ENCODE measurements around the gene MED6.

MED6 gene

DNA sequence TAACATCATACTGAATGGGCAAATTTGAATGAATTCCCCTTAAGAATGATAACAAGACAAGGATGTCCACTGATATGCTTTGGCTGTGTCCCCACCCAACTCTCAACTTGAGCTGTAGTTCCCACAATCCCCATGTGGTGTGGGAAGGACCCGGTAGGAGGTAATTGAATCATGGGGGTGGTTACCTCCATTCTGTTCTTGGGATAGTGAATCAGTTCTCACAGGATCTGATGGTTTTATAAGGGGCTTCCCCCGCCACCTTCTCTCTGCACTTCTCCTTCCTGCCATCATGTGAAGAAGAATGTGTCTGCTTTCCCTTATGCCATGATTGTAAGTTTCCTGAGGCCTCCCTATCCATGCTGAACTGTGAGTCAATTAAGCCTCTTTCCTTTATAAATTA, 29.3 kb downstream of the MED6 start:
- no peak overlapping the region for H3K4me3 ChIP-seq (ENCODE audit: low read length)
- H4K20me1 ChIP-seq (ENCODE audit: control insufficient read depth, insufficient read depth, low read depth, low read length): peaks cover 2% of the 10 kb centered on the region; the same call in 1 of the 2 replicates
- no peaks in the 10 kb centered on the region for H3F3A ChIP-seq (ENCODE audit: control insufficient read depth, insufficient read depth)
- no peaks in the 10 kb centered on the region for H3K27me3 ChIP-seq (ENCODE audit: control insufficient read depth, low read length)
- H3K27ac ChIP-seq (ENCODE audit: low read depth, low read length): no peak overlapping the region
- no peaks in the 10 kb centered on the region for H3K9me2 ChIP-seq (replicated peaks; ENCODE audit: control insufficient read depth, low read length)
- peaks cover 16% of the 10 kb centered on the region for H3K36me3 ChIP-seq (ENCODE audit: control insufficient read depth, low read length)
- no peaks in the 10 kb centered on the region for H3K4me1 ChIP-seq (ENCODE audit: control insufficient read depth, low read length)
- no peaks in the 10 kb centered on the region for H3K9me3 ChIP-seq (ENCODE audit: control insufficient read depth, insufficient read depth, low read length)
- peaks cover 3% of the 10 kb centered on the region; the same call in 1 of the 2 replicates for H3K79me2 ChIP-seq (ENCODE audit: control insufficient read depth, low read length)
- TF ChIP-seq EZH2phosphoT487 (IDR thresholded peaks at IDR 0.05; ENCODE audit: borderline replicate concordance, low read length): no peak
- TF ChIP-seq, protein P1, sequence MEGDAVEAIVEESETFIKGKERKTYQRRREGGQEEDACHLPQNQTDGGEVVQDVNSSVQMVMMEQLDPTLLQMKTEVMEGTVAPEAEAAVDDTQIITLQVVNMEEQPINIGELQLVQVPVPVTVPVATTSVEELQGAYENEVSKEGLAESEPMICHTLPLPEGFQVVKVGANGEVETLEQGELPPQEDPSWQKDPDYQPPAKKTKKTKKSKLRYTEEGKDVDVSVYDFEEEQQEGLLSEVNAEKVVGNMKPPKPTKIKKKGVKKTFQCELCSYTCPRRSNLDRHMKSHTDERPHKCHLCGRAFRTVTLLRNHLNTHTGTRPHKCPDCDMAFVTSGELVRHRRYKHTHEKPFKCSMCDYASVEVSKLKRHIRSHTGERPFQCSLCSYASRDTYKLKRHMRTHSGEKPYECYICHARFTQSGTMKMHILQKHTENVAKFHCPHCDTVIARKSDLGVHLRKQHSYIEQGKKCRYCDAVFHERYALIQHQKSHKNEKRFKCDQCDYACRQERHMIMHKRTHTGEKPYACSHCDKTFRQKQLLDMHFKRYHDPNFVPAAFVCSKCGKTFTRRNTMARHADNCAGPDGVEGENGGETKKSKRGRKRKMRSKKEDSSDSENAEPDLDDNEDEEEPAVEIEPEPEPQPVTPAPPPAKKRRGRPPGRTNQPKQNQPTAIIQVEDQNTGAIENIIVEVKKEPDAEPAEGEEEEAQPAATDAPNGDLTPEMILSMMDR (IDR thresholded peaks at IDR 0.05; ENCODE audit: low read depth, low read length, poor library complexity, severe bottlenecking): no peak
- no peak overlapping the region for H3K4me2 ChIP-seq (ENCODE audit: low read length)

DNA sequence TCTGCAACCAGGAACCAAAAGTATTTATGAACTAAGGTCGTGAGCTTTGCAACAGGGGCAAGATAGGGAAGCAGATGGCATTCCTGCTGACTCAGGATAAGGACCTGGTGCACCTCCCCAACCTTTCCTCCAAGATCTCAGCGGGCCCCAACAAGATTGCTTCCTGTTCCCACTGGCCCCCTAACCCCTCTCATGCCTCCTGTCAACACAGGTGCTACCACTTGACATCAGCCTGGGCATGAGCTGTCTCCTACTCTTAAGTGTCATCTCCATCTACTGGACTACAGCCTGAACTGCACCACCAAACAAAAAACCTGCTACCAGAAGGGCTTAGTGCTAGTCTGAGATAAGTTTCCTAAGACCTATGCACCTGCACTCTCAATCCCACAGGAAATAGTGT, 32.7 kb downstream of the MED6 start:
- Histone ChIP-seq H3K4me1 (ENCODE audit: control insufficient read depth, low read length) (no peaks in the 10 kb centered on the region), H3F3A (ENCODE audit: control insufficient read depth, insufficient read depth) (no peaks in the 10 kb centered on the region), H3K4me3 (ENCODE audit: low read length) (no peak overlapping the region), H3K79me2 (ENCODE audit: control insufficient read depth, low read length) (peaks cover 3% of the 10 kb centered on the region; the same call in 1 of the 2 replicates), H3K36me3 (ENCODE audit: control insufficient read depth, low read length) (peaks cover 39% of the 10 kb centered on the region), H3K9me2 (replicated peaks; ENCODE audit: control insufficient read depth, low read length) (no peaks in the 10 kb centered on the region), H3K9me3 (ENCODE audit: control insufficient read depth, insufficient read depth, low read length) (peaks cover 8% of the 10 kb centered on the region; the same call in 1 of the 2 replicates), H3K27me3 (ENCODE audit: control insufficient read depth, low read length) (no peaks in the 10 kb centered on the region), H4K20me1 (ENCODE audit: control insufficient read depth, insufficient read depth, low read depth, low read length) (peaks cover 2% of the 10 kb centered on the region; the same call in 1 of the 2 replicates), H3K27ac (ENCODE audit: low read depth, low read length) (no peak overlapping the region), H3K4me2 (ENCODE audit: low read length) (no peak overlapping the region)
- TF ChIP-seq EZH2phosphoT487 (IDR thresholded peaks at IDR 0.05; ENCODE audit: borderline replicate concordance, low read length): no peak
- TF ChIP-seq, protein P1 (IDR thresholded peaks at IDR 0.05; ENCODE audit: low read depth, low read length, poor library complexity, severe bottlenecking): peak; percentile 68

DNA sequence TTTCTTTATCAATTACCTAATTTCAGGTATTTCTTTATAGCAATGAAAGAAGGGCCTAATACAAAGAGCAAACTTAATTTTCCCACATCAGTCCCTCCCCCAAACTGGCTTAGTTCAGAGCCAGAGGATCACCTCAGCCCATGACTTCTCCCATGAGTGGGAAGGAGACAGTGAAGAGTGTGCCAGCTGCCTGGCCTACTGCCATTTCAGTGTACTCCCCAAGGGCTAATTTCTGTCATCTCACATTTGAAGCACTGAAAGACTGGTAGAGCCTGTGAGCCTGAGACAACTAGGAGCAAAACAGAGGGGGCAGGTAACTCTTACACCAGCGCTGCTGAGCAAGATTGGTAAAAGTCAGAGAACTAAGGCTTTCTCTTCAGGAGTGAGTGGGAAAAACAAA, 36.6 kb downstream of the MED6 start:
- no peaks in the 10 kb centered on the region for H3K4me1 ChIP-seq (ENCODE audit: control insufficient read depth, low read length)
- H3K79me2 ChIP-seq (ENCODE audit: control insufficient read depth, low read length): no peaks in the 10 kb centered on the region
- no peaks in the 10 kb centered on the region for H3F3A ChIP-seq (ENCODE audit: control insufficient read depth, insufficient read depth)
- H3K4me2 ChIP-seq (ENCODE audit: low read length): no peak overlapping the region
- peaks cover 52% of the 10 kb centered on the region for H3K36me3 ChIP-seq (ENCODE audit: control insufficient read depth, low read length)
- H3K4me3 ChIP-seq (ENCODE audit: low read length): no peak overlapping the region
- H3K27me3 ChIP-seq (ENCODE audit: control insufficient read depth, low read length): no peaks in the 10 kb centered on the region
- H4K20me1 ChIP-seq (ENCODE audit: control insufficient read depth, insufficient read depth, low read depth, low read length): no peaks in the 10 kb centered on the region
- H3K27ac ChIP-seq (ENCODE audit: low read depth, low read length): no peak overlapping the region
- no peaks in the 10 kb centered on the region for H3K9me2 ChIP-seq (replicated peaks; ENCODE audit: control insufficient read depth, low read length)
- peaks cover 22% of the 10 kb centered on the region; the same call in 1 of the 2 replicates for H3K9me3 ChIP-seq (ENCODE audit: control insufficient read depth, insufficient read depth, low read length)
- TF ChIP-seq, protein P1 (IDR thresholded peaks at IDR 0.05; ENCODE audit: low read depth, low read length, poor library complexity, severe bottlenecking): no peak
- no peak for TF ChIP-seq EZH2phosphoT487 (IDR thresholded peaks at IDR 0.05; ENCODE audit: borderline replicate concordance, low read length)

Measured in DOHH2 (cell line).